ENCODE data around the gene GPR157. TPM values are rescaled to one million over a fixed set of nuclear protein-coding genes. Genes with fewer than 3 reads are reported as not detected.

The GPR157 gene
- total and polyA plus RNA-seq, 2 experiments from 2014 or later = 0.81 to 3.9 TPM

GRCh38 chr1:9081473-9081872 is 47.4 kb downstream of the GPR157 start:
- H3K4me1 ChIP-seq (ENCODE audit: insufficient read depth) = no peaks in the 10 kb centered on the region; the same call in 1 of the 2 replicates
- no peaks in the 10 kb centered on the region for H3F3A ChIP-seq (replicated peaks; ENCODE audit: low read depth)
- H2AFZ ChIP-seq = no peak overlapping the region
- Mint-ChIP-seq H3K9me3 (peaks cover 3% of the 10 kb centered on the region; the same call in 1 of the 3 replicates), H3K4me3 (no peak overlapping the region), H3K36me3 (ENCODE audit: low read depth) (no peaks in the 10 kb centered on the region), H3K4me1 (peaks cover 7% of the 10 kb centered on the region; the same call in 2 of the 3 replicates), H3K27me3 (ENCODE audit: insufficient read depth, low read depth, poor library complexity) (peaks cover 3% of the 10 kb centered on the region), H3K27ac (no peak overlapping the region)
- no peaks in the 10 kb centered on the region for H3K27me3 ChIP-seq (ENCODE audit: insufficient read depth)
- no peaks in the 10 kb centered on the region for H3K79me2 ChIP-seq (replicated peaks; ENCODE audit: insufficient read depth)
- no peak for DNase-seq (ENCODE audit: low spot score)
- H3K36me3 ChIP-seq (ENCODE audit: insufficient read depth) = no peaks in the 10 kb centered on the region
- H3K9me2 ChIP-seq (ENCODE audit: insufficient read depth) = no peaks in the 10 kb centered on the region
- no peaks in the 10 kb centered on the region for H4K20me1 ChIP-seq (replicated peaks; ENCODE audit: insufficient read depth)
- no peak overlapping the region for H3K27ac ChIP-seq (ENCODE audit: low read depth)
- TF ChIP-seq STAT1 (IDR thresholded peaks at IDR 0.05; ENCODE audit: unreplicated experiment) = no peak
- no peak for TF ChIP-seq CREB1 (CRISPR knock-in tag; IDR thresholded peaks at IDR 0.05; ENCODE audit: low read depth)
- TF ChIP-seq POLR2AphosphoS5 (IDR thresholded peaks at IDR 0.05; ENCODE audit: low read depth) = no peak
- TF ChIP-seq EZH2phosphoT487 (IDR thresholded peaks at IDR 0.05; ENCODE audit: unreplicated experiment) = no peak
- no peak overlapping the region for H3K4me3 ChIP-seq
- H3K4me2 ChIP-seq = no peak overlapping the region
- no peak for ATAC-seq

GRCh38 chr1:9080705-9081291 is 48.1 kb downstream of the GPR157 start:
- Histone ChIP-seq H3K36me3 (ENCODE audit: insufficient read depth) (no peaks in the 10 kb centered on the region), H3K4me1 (ENCODE audit: insufficient read depth) (no peaks in the 10 kb centered on the region; the same call in 1 of the 2 replicates), H4K20me1 (replicated peaks; ENCODE audit: insufficient read depth) (no peaks in the 10 kb centered on the region), H3K4me3 (no peak overlapping the region), H3F3A (replicated peaks; ENCODE audit: low read depth) (no peaks in the 10 kb centered on the region), H2AFZ (peak overlapping the region; percentile 38), H3K79me2 (replicated peaks; ENCODE audit: insufficient read depth) (no peaks in the 10 kb centered on the region), H3K27ac (ENCODE audit: low read depth) (no peak overlapping the region), H3K4me2 (no peak overlapping the region), H3K9me2 (ENCODE audit: insufficient read depth) (no peaks in the 10 kb centered on the region), H3K27me3 (ENCODE audit: insufficient read depth) (no peaks in the 10 kb centered on the region)
- Mint-ChIP-seq H3K27ac (no peak overlapping the region), H3K36me3 (ENCODE audit: low read depth) (no peaks in the 10 kb centered on the region), H3K9me3 (peaks cover 2% of the 10 kb centered on the region; the same call in 1 of the 3 replicates), H3K27me3 (ENCODE audit: insufficient read depth, low read depth, poor library complexity) (peaks cover 3% of the 10 kb centered on the region), H3K4me3 (no peak overlapping the region), H3K4me1 (peaks cover 7% of the 10 kb centered on the region; the same call in 2 of the 3 replicates)
- DNase-seq (ENCODE audit: low spot score) = no peak
- no peak for ATAC-seq
- no peak for TF ChIP-seq EZH2phosphoT487 (IDR thresholded peaks at IDR 0.05; ENCODE audit: unreplicated experiment)
- TF ChIP-seq CREB1 (CRISPR knock-in tag; IDR thresholded peaks at IDR 0.05; ENCODE audit: low read depth) = no peak
- TF ChIP-seq JUNB (IDR thresholded peaks at IDR 0.05; ENCODE audit: unreplicated experiment) = no peak
- TF ChIP-seq CTCF (conservative IDR thresholded peaks at IDR 0.05; ENCODE audit: low read depth in 2 of 2) = no peak
- no peak for TF ChIP-seq POLR2AphosphoS5 (IDR thresholded peaks at IDR 0.05; ENCODE audit: low read depth)
- TF ChIP-seq REST (IDR thresholded peaks at IDR 0.05; ENCODE audit: unreplicated experiment) = no peak
- no peak for TF ChIP-seq NANOG (IDR thresholded peaks at IDR 0.05; ENCODE audit: borderline replicate concordance)
- TF ChIP-seq STAT1 (IDR thresholded peaks at IDR 0.05; ENCODE audit: unreplicated experiment) = no peak
- TF ChIP-seq EZH2 (IDR thresholded peaks at IDR 0.05; ENCODE audit: low read depth, unreplicated experiment) = no peak
- TF ChIP-seq ETS1 (IDR thresholded peaks at IDR 0.05) = no peak
- no peak for TF ChIP-seq ZNF114 (CRISPR knock-in tag; IDR thresholded peaks at IDR 0.05)
- TF ChIP-seq ZNF331 (CRISPR knock-in tag; IDR thresholded peaks at IDR 0.05; ENCODE audit: low read depth) = no peak
